Stimulated activated CD4-positive, alpha-beta T cell treated with anti-CD3 and anti-CD28 coated beads, TNF-alpha, amount 100 ng/mL, for 48 hours (primary cell): ENCODE results near the gene NFIA.

Experiments
- DNase-seq, 3 donors: peaks; one replicate each; pipeline ENCODE4 v3.0.0-alpha.2; 2020; ENCODE audit warnings: low read depth in 3 of 3

The NFIA gene

GRCh38 chr1:61432616-61433388 is 350.4 kb downstream of the NFIA start:
- no peak for DNase-seq

GRCh38 chr1:61433646-61434045 is 351.3 kb downstream of the NFIA start:
- no peak for DNase-seq

- DNase-seq = peak in 1 of 3 donors; percentile 3
These were observed 351.9 kb downstream of the NFIA start for GRCh38 chr1:61434276-61434675.

- no peak for DNase-seq
These were observed 352.9 kb downstream of the NFIA start for GRCh38 chr1:61435226-61435625.

GRCh38 chr1:61436016-61436415 is 353.7 kb downstream of the NFIA start:
- no peak for DNase-seq

- DNase-seq = no peak
These were observed 354.2 kb downstream of the NFIA start for GRCh38 chr1:61436491-61437120.

GRCh38 chr1:61439234-61439633 is 356.9 kb downstream of the NFIA start:
- no peak for DNase-seq

- DNase-seq = no peak
These were observed 359.4 kb downstream of the NFIA start for GRCh38 chr1:61441723-61442262.

GRCh38 chr1:61442544-61442943 is 360.2 kb downstream of the NFIA start:
- no peak for DNase-seq

GRCh38 chr1:61444288-61444687 is 361.9 kb downstream of the NFIA start:
- no peak for DNase-seq

GRCh38 chr1:61445269-61445825 is 363.0 kb downstream of the NFIA start:
- no peak for DNase-seq

GRCh38 chr1:61446531-61446991 is 364.2 kb downstream of the NFIA start:
- DNase-seq = no peak

GRCh38 chr1:61447106-61447967 is 365.0 kb downstream of the NFIA start:
- DNase-seq = no peak

GRCh38 chr1:61447968-61448430 is 365.6 kb downstream of the NFIA start:
- DNase-seq = no peak

- DNase-seq = no peak
These were observed 366.6 kb downstream of the NFIA start for GRCh38 chr1:61448914-61449313.

GRCh38 chr1:61449410-61449809 is 367.0 kb downstream of the NFIA start:
- DNase-seq = no peak

- DNase-seq = no peak
These were observed 368.1 kb downstream of the NFIA start for GRCh38 chr1:61450454-61450853.

GRCh38 chr1:61450872-61451571 is 368.7 kb downstream of the NFIA start:
- no peak for DNase-seq

GRCh38 chr1:61451572-61451968 is 369.2 kb downstream of the NFIA start:
- no peak for DNase-seq

GRCh38 chr1:61452176-61453035 is 370.0 kb downstream of the NFIA start:
- no peak for DNase-seq
